Brain microvascular endothelial cell (primary cell): ENCODE measurements around the gene SLC16A11.
A peak's percentile ranks its signal among the peaks of the same experiment; 100 is the strongest.

ENCODE experiments used
- DNase-seq: peaks from one replicate; pipeline ENCODE4 v3.0.0-alpha.2; 2020
- H3K27ac ChIP-seq: fragments of 250-450 bp; sonication (Bioruptor Pico); 2 replicates; pipeline ENCODE4 v1.5.1; 2020; ENCODE audit warnings: mild to moderate bottlenecking, moderate library complexity
- H3K27me3 ChIP-seq: fragments of 250-450 bp; sonication (Bioruptor Pico); replicated peaks from 2 replicates; pipeline ENCODE4 v1.5.1; 2020; ENCODE audit warnings: mild to moderate bottlenecking
- H3K36me3 ChIP-seq: fragments of 250-450 bp; sonication (Bioruptor Pico); replicated peaks from 2 replicates; pipeline ENCODE4 v1.5.1; 2020; ENCODE audit warnings: mild to moderate bottlenecking
- H3K4me3 ChIP-seq: 2 replicates; pipeline ENCODE4 v1.5.1; 2011; ENCODE audit warnings: low read depth, mild to moderate bottlenecking, control low read depth, low read length, moderate library complexity
- in situ Hi-C: cut with HindIII; loops from 2 replicates; pipeline ENCODE4 v1.10.0; 2017; ENCODE audit warnings: low sequenced_read_pairs, low pct_ligation_motif_present
- TF ChIP-seq, protein P1 (sequence below): IDR thresholded peaks from 2 replicates; pipeline ENCODE4 v1.5.1; 2011; ENCODE audit warnings: low read depth, mild to moderate bottlenecking, moderate library complexity, low read length, control low read depth, inconsistent platforms; ENCODE audit errors: missing control alignments

Gene SLC16A11

DNA sequence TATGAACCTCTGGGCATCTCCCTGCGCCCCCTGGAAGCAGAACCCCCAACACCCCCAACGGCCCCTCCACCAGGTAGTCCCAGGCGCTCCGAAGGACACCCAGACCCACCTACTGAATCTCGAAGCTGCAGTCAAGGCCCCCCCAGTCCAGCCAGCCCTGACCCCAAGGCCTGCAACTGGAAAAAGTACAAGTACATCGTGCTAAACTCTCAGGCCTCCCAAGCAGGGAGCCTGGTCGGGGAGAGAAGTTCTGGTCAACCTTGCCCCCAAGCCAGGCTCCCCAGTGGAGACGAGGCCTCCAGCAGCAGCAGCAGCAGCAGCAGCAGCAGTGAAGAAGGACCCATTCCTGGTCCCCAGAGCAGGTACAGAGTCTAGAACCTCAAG is 19.5 kb downstream of the SLC16A11 start:
- TF ChIP-seq, protein P1, sequence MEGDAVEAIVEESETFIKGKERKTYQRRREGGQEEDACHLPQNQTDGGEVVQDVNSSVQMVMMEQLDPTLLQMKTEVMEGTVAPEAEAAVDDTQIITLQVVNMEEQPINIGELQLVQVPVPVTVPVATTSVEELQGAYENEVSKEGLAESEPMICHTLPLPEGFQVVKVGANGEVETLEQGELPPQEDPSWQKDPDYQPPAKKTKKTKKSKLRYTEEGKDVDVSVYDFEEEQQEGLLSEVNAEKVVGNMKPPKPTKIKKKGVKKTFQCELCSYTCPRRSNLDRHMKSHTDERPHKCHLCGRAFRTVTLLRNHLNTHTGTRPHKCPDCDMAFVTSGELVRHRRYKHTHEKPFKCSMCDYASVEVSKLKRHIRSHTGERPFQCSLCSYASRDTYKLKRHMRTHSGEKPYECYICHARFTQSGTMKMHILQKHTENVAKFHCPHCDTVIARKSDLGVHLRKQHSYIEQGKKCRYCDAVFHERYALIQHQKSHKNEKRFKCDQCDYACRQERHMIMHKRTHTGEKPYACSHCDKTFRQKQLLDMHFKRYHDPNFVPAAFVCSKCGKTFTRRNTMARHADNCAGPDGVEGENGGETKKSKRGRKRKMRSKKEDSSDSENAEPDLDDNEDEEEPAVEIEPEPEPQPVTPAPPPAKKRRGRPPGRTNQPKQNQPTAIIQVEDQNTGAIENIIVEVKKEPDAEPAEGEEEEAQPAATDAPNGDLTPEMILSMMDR, result no peak
- no peak overlapping the region for H3K27ac ChIP-seq
- DNase-seq, result no peak
- H3K27me3 ChIP-seq, result no peaks in the 10 kb centered on the region
- no peaks in the 10 kb centered on the region for H3K36me3 ChIP-seq
- no peak overlapping the region for H3K4me3 ChIP-seq
- in situ Hi-C loops, result no loop called here

DNA sequence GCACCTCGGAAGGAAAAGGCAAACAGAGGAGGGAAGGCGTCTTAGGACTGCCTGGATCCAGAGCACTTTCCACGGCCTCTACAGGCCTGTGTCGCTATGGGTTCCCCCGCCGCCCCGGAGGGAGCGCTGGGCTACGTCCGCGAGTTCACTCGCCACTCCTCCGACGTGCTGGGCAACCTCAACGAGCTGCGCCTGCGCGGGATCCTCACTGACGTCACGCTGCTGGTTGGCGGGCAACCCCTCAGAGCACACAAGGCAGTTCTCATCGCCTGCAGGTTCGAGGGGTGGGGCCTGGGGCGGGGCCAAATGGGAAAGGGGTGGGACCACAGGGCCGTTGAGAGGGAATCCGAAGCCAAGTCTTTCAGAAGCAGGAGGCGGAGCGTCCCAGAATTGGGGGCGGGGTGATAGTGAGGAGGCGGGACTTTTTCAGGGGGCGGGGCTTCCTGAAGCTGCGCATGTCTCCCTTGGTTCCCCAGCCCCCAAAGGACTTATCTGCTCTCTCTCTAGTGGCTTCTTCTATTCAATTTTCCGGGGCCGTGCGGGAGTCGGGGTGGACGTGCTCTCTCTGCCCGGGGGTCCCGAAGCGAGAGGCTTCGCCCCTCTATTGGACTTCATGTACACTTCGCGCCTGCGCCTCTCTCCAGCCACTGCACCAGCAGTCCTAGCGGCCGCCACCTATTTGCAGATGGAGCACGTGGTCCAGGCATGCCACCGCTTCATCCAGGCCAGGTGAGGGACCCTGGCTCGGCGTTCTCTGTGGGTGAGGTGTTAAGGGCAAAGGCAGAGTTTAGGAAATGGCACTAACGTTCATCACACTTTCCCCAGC is 20.1 kb downstream of the SLC16A11 start:
- H3K27ac ChIP-seq, result no peak overlapping the region
- no peaks in the 10 kb centered on the region for H3K27me3 ChIP-seq
- TF ChIP-seq, protein P1, result no peak
- H3K36me3 ChIP-seq, result no peaks in the 10 kb centered on the region
- in situ Hi-C loops, result no loop called here
- H3K4me3 ChIP-seq, result peak overlapping the region; percentile 30
- DNase-seq, result peak; percentile 81

DNA sequence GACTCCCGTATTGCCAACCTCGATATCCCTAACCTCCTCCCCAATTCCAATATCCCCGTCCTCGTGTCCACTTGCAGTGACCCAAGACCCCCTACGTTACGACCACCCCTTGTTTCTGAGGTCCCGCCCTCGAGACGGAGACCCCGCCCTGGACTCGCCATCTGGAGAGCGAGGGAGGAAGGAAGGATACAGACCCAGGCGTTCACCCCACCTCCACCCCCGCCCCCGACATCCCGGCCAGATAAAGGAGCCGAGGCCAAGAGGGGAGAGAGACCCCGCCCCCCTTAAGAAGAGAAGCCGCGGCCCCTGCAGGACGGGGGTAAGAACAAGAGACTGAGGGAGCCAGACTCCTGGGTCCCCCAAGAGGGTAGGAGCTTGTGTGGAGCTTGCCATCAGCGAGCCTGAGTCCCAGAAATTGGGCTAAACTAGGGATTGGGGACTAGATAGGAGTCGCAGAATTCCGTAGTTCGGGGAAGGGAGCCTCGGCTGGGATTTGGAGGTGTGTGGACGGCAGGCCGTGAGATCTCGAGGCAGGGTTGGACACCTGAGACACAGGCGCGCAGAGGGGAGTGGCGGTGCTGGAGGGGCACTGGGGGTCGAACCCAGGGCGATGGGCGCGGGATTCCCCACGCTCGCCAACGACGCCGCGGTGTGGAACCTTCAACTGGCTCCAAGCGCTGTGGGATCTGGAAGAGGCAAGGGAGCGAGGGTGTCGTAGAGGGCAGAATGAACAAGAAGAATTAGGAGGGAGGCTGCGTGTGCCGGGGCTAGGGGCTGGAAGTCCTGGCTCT is 20.9 kb downstream of the SLC16A11 start, which contains the start of gene BCL6B:
Gene BCL6B (plus strand): TSS at position 270 of the 791 bp plus-strand sequence. CDS start 622 bp downstream, outside the sequence.
- in situ Hi-C loops, result no loop called here
- no peaks in the 10 kb centered on the region for H3K27me3 ChIP-seq
- no peak for DNase-seq
- no peak within 1 kb of the TSS for H3K27ac ChIP-seq
- peak within 1 kb of the TSS; percentile 30 for H3K4me3 ChIP-seq
- H3K36me3 ChIP-seq, result no peaks in the 10 kb centered on the region
- TF ChIP-seq, protein P1, result peak; percentile 6

DNA sequence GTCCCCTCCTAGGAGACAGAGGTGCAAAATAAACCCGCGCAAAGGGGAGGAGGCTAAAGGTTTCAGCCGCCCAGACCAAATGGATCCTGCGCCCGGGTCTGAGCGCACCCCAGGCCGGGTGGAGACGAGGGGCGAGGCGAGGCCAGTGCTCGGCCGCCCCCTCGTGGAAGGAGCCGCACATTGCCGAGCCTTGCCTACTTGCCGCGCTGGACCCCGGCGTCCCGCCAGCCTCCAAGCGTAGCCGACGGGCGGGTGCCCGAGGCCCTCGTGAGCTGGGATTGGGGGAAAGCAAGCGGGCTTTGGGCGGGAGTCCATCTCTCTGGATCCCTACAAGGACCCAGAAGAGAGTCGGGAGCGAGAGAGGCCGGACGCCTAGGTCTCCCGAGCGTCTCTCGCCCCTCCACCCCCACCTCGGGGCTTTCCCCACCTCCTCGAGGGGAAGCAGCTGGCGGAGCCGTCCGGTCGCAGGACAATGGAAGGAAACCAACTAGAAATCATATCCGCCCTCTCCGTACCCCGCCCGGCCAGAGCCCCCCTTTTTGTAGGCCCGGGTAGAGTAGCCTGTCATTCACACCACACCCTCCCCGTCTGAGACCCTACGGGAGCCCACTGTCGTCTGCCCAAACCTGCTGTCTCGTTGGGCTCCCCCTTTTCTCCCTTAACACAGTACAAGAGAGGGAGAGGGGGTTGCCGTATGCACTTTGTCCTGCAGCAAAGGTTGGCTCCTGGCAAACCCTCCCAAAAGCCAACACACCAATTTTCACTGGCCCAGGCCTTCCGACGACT is 21.7 kb downstream of the SLC16A11 start:
- Histone ChIP-seq H3K4me3 (peak overlapping the region; percentile 24), H3K27ac (no peak overlapping the region), H3K27me3 (no peaks in the 10 kb centered on the region), H3K36me3 (no peaks in the 10 kb centered on the region)
- DNase-seq, result peak; percentile 26
- in situ Hi-C loops, result no loop called here
- TF ChIP-seq, protein P1, result peak; percentile 85

DNA sequence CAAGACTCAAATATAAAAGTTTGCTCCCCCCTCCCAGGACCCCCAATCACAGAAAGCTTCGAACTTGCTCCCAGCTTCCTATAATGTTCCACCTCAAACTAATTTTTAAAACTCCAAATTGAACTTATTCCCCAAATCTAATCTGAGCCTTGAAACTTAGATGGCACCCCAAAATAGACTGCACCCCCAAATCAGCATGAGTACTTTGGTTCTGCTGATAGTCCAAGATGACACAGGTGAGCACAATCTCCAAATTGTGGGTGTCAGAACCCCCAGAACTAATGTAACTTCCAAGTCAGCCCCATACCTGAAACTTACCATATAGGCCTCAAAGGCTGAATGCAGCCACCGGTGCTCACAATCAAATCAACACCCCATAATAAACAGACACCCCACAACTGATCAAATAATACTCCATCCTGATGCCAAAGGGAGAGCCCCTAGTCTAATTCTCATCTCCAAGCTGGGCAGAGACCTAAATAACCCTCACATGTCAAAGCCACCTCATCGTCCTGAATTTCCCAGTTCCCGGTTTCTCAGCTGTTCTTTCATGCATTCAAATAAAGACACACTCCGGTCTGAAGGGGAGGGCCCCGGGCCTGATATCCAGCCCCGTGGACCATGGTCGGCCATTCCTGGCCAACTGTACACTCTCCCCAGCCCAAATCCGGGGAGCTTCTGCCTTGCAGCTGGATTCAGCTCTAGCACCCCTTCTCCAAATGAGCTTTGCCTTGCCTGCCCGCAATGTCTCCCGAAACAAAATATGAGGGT is 22.8 kb downstream of the SLC16A11 start:
- no peak overlapping the region for H3K27ac ChIP-seq
- TF ChIP-seq, protein P1, result no peak
- H3K27me3 ChIP-seq, result no peaks in the 10 kb centered on the region
- no peak for DNase-seq
- in situ Hi-C loops, result no loop called here
- H3K36me3 ChIP-seq, result no peaks in the 10 kb centered on the region
- H3K4me3 ChIP-seq, result no peak overlapping the region
